Measurements from ENCODE around the gene PDE1A. TPM values are rescaled to one million over a fixed set of nuclear protein-coding genes. Genes with fewer than 3 reads are reported as not detected.

Gene PDE1A
- total and polyA plus RNA-seq, 2 of the 13 experiments (the other 11 are each of a cell fraction or from before 2014, with no cell fraction given) = not detected

GRCh38 chr2:182302972-182303371 is 123.9 kb downstream of the PDE1A start (continued):
- no peak for TF ChIP-seq ZBTB43 (CRISPR knock-in tag; conservative IDR thresholded peaks at IDR 0.05)
- no peak for TF ChIP-seq ETV5 (CRISPR knock-in tag; IDR thresholded peaks at IDR 0.05; ENCODE audit: borderline replicate concordance)

DNA sequence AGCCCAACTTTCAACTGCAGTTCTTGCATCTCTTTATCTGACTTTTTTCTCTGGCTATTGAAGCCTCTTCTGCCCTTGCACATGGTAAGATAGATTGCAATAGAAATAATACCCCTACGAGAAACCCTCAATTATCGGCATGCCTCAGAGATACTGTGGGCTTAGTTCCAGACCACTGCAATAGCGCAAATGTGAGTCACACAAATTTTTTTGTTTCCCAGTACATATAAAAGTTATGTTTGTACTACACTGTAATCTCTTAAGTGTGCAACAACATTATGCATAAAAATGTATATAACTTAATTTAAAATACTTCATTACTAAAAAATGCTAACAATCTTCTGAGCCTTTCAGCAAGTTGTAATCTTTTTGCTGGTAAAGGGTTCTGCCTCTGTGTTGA is 124.7 kb downstream of the PDE1A start:
- no peaks in the 10 kb centered on the region for H3K79me2 ChIP-seq (ENCODE audit: insufficient read depth, low read length)
- no peaks in the 10 kb centered on the region for H3K36me3 ChIP-seq (replicated peaks in 1 of 2; ENCODE audit: control insufficient read depth in 1 of 2, insufficient read depth in 2 of 2, low read length in 2 of 2)
- ATAC-seq (no peak), FAIRE-seq (no peak), DNase-seq (ENCODE audit: low spot score) (no peak)
- no peaks in the 10 kb centered on the region for H4K20me1 ChIP-seq (ENCODE audit: insufficient read depth, low read length)
- intact Hi-C loops (cut with micrococcal nuclease; ENCODE audit: unreplicated experiment) (no loop called here), in situ Hi-C loops (cut with HindIII; ENCODE audit: extremely low pct_ligation_motif_present, low pct_unique_long_range_greater_than_20kb) (no loop called here)
- no peak overlapping the region for H2AFZ ChIP-seq (ENCODE audit: low read length)
- no peak overlapping the region for H3K4me2 ChIP-seq (ENCODE audit: low read depth, low read length)
- no peaks in the 10 kb centered on the region for H3K9me3 ChIP-seq (ENCODE audit: low read length)
- no peaks in the 10 kb centered on the region for H3K4me1 ChIP-seq (ENCODE audit: insufficient read depth, low read length)
- no TSS peak for BruUV-seq (replicated peaks)
- 48% methylated on average over 3 of the region's 3 CpGs for WGBS (ENCODE audit: low lambda C conversion rate)
- H3K4me3 ChIP-seq (replicated peaks in 1 of 3; ENCODE audit: insufficient read depth in 1 of 3, low read depth in 2 of 3, low read length in 3 of 3) = no peak overlapping the region
- no peaks in the 10 kb centered on the region for H3K27me3 ChIP-seq (ENCODE audit: control insufficient read depth in 1 of 2, insufficient read depth in 2 of 2, low read length in 2 of 2)
- ChIA-PET CTCF (ENCODE audit: low intra/inter-chr PET ratio, low total read pairs) (no interaction called here), POLR2A (no interaction called here)
- no peak overlapping the region for H3K9ac ChIP-seq (ENCODE audit: insufficient read depth, low read depth, low read length)
- H3K27ac ChIP-seq (ENCODE audit: extremely low read length, insufficient read depth, low read length) = no peak overlapping the region
- TF ChIP-seq ZNF720 (CRISPR knock-in tag; IDR thresholded peaks at IDR 0.05) (no peak), SKI (IDR thresholded peaks at IDR 0.05; ENCODE audit: partially characterized antibody) (no peak), KLF13 (CRISPR knock-in tag; IDR thresholded peaks at IDR 0.05) (no peak), RFXAP (CRISPR knock-in tag; IDR thresholded peaks at IDR 0.05; ENCODE audit: borderline replicate concordance) (no peak), KLF15 (CRISPR knock-in tag; IDR thresholded peaks at IDR 0.05; ENCODE audit: borderline replicate concordance) (no peak), SOX13 (IDR thresholded peaks at IDR 0.05) (no peak), SOX13 (CRISPR knock-in tag; conservative IDR thresholded peaks at IDR 0.05 in 1 of 2, IDR thresholded peaks at IDR 0.05 in 1 of 2) (no peak), SP140L (CRISPR knock-in tag; IDR thresholded peaks at IDR 0.05; ENCODE audit: borderline replicate concordance) (no peak), ZNF563 (CRISPR knock-in tag; IDR thresholded peaks at IDR 0.05) (no peak), HDAC2 (CRISPR knock-in tag; IDR thresholded peaks at IDR 0.05) (no peak), ZGPAT (CRISPR knock-in tag; IDR thresholded peaks at IDR 0.05) (no peak)
- TF ChIP-seq, protein P1, sequence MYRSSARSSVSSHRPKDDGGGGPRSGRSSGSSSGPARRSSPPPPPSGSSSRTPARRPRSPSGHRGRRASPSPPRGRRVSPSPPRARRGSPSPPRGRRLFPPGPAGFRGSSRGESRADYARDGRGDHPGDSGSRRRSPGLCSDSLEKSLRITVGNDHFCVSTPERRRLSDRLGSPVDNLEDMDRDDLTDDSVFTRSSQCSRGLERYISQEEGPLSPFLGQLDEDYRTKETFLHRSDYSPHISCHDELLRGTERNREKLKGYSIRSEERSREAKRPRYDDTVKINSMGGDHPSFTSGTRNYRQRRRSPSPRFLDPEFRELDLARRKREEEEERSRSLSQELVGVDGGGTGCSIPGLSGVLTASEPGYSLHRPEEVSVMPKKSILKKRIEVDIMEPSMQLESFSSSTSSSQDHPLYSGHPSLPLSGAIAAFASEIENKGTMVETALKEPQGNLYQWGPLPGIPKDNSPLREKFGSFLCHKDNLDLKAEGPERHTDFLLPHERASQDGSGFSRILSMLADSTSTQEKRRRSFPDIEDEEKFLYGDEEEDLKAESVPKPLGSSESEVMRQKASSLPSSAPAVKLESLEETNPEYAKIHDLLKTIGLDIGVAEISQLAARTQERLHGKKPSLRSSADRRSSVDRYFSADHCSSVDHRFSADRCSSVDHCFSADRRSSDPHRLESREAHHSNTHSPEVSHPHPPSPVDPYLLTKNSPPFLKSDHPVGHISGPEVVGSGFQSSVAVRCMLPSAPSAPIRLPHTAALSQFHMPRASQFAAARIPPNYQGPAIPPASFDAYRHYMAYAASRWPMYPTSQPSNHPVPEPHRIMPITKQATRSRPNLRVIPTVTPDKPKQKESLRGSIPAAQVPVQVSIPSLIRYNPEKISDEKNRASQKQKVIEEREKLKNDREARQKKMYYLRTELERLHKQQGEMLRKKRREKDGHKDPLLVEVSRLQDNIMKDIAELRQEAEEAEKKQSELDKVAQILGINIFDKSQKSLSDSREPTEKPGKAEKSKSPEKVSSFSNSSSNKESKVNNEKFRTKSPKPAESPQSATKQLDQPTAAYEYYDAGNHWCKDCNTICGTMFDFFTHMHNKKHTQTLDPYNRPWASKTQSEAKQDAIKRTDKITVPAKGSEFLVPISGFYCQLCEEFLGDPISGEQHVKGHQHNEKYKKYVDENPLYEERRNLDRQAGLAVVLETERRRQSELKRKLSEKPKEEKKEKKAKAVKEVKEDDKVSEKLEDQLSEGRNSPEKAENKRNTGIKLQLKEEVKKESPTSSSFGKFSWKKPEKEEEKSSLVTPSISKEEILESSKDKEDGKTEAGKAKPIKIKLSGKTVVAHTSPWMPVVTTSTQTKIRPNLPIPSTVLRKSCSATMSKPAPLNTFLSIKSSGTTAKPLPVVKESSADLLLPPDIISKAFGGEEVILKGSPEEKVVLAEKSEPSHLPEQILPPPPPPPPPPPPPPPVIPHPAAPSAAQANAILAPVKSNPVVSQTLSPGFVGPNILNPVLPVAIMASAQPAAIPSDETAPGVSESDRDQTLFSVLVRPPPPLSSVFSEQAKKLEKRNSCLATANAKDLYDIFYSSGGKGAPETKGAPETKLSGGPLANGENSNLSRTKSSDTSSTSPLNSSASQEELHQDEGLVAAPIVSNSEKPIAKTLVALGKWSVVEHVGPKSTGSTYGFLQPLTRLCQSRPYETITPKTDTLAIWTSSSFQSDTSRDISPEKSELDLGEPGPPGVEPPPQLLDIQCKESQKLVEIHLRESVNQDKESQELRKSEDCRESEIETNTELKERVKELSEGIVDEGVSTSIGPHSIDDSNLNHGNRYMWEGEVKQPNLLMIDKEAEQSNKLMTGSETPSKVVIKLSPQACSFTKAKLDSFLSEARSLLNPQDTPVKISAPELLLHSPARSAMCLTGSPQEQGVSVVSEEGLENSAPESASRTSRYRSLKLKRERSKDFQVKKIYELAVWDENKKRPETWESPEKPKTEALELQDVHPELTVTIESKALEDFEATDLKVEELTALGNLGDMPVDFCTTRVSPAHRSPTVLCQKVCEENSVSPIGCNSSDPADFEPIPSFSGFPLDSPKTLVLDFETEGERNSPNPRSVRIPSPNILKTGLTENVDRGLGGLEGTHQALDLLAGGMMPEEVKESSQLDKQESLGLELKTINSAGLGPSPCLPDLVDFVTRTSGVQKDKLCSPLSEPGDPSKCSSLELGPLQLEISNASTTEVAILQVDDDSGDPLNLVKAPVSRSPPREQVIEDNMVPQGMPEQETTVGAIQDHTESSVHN (CRISPR knock-in tag; IDR thresholded peaks at IDR 0.05) = no peak

All from HepG2 (cell line).